DMS 273 treated with DMSO at 0.1 percent for 48 hours (cell line): ENCODE data around the gene SYCN.

Source experiments
- DNase-seq: peaks from one replicate; lab custom pipeline; 2025; lab: John Stamatoyannopoulos, UW

The SYCN gene

DNA sequence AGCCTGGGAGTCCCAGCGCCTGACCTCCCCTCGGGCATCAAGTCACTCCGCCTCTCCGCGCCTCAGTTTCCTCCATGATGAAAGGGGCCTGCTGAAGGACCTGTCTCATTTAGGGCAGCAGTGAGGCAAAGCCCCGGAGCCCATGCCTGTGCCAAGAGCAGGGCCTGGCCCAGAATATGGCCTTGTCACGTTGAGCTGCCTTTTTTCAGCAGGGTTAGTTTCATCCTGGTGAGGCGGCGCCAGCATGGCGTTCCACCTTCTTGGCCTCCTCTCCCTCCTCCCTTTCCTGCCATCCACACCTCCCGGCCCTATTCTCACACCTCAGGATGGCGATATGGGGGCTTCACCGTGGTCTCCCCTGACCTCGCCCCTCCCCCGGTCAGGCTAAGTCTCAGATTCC, 48.3 kb downstream of the SYCN start:
- no peak for DNase-seq

DNA sequence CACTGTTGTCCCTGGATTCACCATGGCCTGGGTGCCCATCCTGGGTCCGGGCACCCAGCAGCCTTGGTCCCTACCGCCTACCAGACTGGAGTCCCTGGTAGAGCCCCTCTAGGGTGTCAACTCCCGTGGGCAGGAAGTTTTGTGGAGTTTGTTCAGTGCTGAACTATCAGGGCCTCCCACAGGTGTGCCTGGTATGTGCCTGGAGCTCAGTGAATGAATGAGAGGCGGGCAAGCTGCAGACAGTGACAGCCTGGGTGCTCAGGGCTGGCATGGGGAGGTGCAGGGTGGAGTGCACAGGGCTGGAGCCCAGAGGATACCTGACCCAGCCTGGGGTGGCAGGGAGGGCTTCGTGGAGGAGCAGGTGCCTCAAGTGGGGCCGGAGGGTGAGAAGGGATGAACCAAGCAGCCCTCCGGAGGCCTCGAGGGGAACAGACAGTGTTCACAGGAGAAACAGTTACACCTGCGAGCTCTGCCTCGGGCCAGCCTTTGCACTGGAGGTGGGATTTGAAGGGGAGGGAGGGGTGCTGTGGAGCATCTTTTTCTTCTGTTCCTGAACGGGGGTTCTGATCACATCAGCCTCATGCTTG, 48.9 kb downstream of the SYCN start:
- DNase-seq = no peak

DNA sequence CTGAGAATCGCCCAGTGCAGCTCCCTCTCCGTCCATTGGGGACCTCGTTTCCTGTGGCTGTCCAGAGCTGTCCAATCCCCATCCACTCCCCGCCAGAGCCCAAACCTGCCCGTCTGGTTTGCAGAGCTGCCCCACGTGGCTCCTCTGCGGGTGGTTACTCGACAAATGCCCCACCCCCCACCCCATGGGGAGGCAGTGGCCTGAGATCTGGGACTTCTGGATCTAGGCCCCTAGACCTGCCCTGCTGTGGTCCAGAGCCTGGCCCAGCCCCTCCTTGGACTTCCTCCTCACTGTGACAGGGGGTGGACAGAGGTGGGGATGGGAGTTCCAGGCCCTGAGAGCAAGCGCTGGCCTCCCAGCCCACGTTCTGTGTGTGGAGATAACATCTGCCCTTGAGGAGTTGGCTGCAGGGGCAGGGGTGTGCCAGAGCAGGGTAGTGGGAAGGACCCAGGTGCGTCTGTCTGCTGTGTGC, 49.4 kb downstream of the SYCN start:
- DNase-seq = no peak

GRCh38 chr19:39154100-39154628, 49.9 kb downstream of the SYCN start:
- no peak for DNase-seq
